Suppressor macrophage (primary cell): ENCODE measurements around the gene SOWAHB.
A peak's percentile ranks its signal among the peaks of the same experiment; 100 is the strongest.

Source experiments
- DNase-seq, 4 experiments: peaks; one replicate each; pipeline ENCODE4 v3.0.0-alpha.2; 2020 to 2022
- total RNA-seq, 17 experiments: gene quantifications; one replicate each; lab custom pipeline; 2026; ENCODE audit warnings: mixed read lengths in 6 of 17, inconsistent platforms in 3 of 17; lab: John Stamatoyannopoulos, UW

SOWAHB gene, protein sequence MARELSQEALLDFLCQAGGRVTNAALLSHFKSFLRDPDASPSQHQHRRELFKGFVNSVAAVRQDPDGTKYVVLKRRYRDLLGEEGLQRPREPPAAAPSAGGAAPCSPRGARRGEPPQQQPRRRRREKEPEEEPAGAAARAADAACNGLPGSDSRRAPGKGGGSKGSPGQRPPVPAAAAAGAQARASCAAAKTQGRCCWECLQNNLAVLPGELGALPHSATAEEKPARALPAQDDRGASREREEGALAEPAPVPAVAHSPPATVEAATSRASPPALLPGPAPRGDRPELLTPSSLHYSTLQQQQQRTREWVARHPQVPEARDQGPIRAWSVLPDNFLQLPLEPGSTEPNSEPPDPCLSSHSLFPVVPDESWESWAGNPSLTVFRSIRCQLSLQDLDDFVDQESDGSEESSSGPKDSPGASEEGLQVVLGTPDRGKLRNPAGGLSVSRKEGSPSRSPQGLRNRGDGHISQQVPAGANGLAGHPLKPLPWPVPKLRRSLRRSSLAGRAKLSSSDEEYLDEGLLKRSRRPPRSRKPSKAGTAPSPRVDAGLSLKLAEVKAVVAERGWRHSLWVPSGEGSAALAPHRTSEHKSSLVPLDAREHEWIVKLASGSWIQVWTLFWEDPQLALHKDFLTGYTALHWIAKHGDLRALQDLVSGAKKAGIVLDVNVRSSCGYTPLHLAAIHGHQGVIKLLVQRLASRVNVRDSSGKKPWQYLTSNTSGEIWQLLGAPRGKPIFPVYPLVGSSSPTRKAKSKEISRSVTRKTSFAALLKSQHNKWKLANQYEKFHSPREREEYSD
- total RNA-seq, result 0 to 1.4 (median 0) reads per million in 17 experiments

GRCh38 chr4:76897536-76898384 is at the start of gene SOWAHB:
SOWAHB (minus strand) TSS chr4:76898144; CDS start chr4:76897849, 295 bp downstream.
- peak in 1 of 4 experiments; percentile 9 for DNase-seq

GRCh38 chr4:76947369-76947768 is 49.4 kb upstream of the SOWAHB start:
- peak in 1 of 4 experiments; percentile 11 for DNase-seq

- no peak for DNase-seq
Observed at GRCh38 chr4:76943790-76944189, 45.8 kb upstream of the SOWAHB start.

- DNase-seq, result no peak
Observed at GRCh38 chr4:76943129-76943620, 45.2 kb upstream of the SOWAHB start.

DNA sequence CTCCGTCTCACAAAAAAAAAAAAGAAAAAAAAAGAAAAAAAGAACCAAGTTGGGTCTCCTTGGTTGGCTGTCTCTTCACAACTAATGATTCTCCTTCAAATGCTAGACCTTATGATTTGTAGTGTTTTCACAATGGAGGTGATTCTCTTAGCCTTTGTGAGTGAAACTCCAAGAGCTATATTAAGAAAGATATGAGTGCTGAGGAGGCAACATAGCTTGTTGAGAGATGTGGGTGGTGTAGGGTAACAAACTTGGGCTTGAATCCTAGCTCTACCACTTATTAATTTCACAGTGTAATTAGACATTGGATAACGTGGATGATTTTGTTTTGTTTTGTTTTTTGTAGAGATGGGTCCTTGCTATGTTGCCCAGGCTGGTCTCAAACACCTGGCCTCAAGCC is 41.2 kb upstream of the SOWAHB start:
- DNase-seq, result no peak

DNA sequence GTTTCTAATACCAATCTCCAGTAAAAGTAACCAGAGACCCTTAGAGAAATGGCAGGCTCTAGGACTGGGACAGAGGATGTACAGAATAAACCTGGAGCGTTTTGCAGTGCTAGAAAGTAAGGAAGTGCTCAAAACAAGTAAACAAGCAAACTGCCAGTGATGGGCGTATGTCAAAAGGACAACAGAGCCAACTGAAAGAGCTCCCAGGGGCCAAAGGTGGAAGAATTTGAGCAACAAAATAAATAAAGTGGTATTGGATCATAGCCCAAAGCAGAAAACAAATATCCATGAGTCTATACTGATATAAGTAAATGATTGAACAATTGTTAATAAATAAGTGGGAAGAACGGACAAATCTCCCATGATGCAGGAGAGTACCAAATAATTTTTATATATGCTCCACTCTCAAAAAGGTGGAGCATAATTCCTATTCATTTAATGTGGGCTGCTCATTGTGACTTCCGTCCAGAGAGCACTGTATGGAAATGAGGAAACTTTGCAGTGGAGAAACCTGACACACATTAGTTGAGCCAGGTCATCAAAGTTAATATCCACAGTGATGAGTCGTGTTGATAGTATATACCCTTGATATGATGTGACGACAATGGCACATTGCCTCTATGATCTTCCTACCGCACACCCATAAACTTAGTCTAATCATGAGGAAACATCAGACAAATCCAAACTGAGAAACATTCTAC is 33.8 kb upstream of the SOWAHB start:
- DNase-seq, result no peak

- DNase-seq, result no peak
Observed at GRCh38 chr4:76931087-76931486, 33.1 kb upstream of the SOWAHB start.

DNA sequence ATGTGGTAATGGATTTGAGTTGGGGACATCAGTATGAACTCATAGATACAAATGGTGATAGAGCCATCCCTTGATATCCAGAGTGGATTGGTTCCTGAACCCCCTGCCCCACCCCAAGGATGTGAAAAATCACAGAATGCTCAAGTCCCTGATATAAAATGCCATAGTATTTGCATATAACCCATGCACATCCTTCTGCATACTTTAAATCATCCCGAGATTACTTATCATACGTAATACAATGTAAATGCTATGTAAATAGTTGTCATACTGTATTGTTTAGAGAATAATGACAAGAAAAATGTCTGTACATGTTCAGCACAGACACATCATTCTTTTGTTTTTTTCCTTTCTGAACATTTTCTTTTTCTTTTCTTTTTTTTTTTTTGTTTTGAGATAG is 32.7 kb upstream of the SOWAHB start:
- DNase-seq, result no peak

DNA sequence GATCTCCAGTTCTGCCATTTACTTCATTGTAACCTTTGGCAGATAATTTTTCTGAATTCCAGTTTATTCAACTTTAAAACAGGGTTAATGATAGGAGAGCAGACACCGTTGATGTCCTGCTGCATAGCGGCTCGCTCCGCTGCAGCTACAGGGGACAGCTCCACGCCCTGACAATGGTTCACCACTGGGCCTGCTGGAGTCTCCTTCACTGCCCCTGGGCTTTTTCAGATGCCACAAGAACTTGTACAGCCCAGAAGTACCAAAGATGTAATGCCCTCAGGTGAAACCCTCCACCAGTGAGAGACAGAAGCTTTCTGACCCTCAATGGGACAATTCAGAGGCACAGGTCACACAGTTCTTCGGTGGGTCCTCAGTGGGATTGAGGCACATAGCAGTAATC is 28.9 kb upstream of the SOWAHB start:
- no peak for DNase-seq

GRCh38 chr4:76923619-76924357 is 25.8 kb upstream of the SOWAHB start:
- no peak for DNase-seq

DNA sequence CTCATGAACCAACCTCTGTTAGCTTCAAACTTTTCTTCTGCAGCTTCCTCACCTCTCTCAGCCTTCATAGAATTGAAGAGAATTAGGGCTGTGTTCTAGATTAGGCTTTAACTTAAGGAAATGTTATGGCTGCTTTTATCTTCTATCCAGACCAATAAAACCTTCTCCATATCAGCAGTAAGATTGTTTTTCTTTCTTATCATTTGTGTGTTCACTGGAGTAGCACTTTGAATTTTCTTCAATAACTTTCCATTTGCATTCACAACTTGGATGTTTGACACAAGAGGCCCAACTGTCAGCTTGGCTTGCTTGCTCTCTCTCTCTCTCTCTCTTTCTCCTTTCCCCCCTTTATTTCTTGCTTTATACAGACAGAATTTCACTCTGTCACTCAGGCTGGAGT is 22.8 kb upstream of the SOWAHB start:
- DNase-seq, result no peak

DNA sequence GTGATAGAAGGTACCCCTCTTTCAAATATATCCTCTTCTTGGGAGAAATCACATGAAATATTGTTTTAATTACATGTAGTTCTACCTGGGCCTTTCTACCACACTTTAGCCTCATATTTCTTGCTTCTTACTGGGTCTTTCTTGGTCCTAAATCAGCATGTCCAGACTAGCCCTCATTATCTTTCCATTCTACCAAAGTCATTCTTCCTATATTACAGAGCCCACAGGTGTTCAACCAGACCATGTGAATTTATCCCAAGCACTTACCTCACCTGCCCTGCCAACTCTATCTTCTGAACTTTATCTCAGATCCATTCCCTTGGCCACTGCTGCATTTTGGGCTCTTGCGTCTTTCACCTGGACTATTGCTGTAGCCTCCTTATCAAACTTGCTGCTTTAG is 11.8 kb upstream of the SOWAHB start:
- no peak for DNase-seq

DNA sequence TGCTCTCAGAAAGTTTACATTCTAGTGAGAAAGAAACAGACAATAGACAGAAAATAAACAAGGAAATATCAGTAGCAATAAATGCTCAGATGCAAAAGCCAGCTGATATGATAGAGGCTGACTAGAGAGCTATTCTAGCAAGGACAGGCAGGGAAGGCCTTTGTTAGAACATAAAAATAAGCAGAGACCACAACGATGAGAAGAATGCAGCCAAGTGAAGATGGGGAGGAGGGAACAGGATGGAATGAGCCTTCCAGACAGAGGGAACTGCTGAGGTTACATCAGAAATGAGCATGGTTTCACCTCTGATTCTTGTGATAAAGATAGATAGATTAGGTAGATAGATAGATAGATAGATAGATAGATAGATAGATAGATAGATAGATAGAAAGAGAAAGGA is 7.6 kb upstream of the SOWAHB start:
- DNase-seq, result no peak

- DNase-seq, result no peak
Observed at GRCh38 chr4:76904646-76905190, 6.8 kb upstream of the SOWAHB start.

GRCh38 chr4:76902233-76902890 is 4.4 kb upstream of the SOWAHB start:
- no peak for DNase-seq

- no peak for DNase-seq
Observed at GRCh38 chr4:76898949-76899645, 1.2 kb upstream of the SOWAHB start.

- DNase-seq, result no peak
Observed at GRCh38 chr4:76898385-76898692, 395 bp upstream of the SOWAHB start.

GRCh38 chr4:76896614-76897535 is 1.1 kb downstream of the SOWAHB start:
- DNase-seq, result peak in 1 of 4 experiments; percentile 12

- DNase-seq, result no peak
Observed at GRCh38 chr4:76896048-76896447, 1.9 kb downstream of the SOWAHB start.
